HEK293 (cell line): ENCODE measurements around the gene GPRASP3.
"Not testable (repeated sequence)": the region's sequence is repeated elsewhere in the genome, so short reads cannot be mapped to it uniquely, and the experiment has no call there.

Experiments used
- CTCF ChIA-PET: fragments of 350-600 bp; formaldehyde crosslinking; extraction: SDS; loops from one replicate; lab custom pipeline; 2021; ENCODE audit warnings: antibody characterized with exemption; lab: Yijun Ruan, JAX
- POLR2A ChIA-PET: fragments of 300-600 bp; formaldehyde crosslinking; extraction: SDS; loops from one replicate; lab custom pipeline; 2020; ENCODE audit warnings: antibody characterized with exemption, inconsistent platforms; lab: Yijun Ruan, JAX
- H3K27ac ChIP-seq: fragments of 200-500 bp; sonication (Bioruptor generic); 2 replicates; pipeline ENCODE4 v1.5.1; 2014; ENCODE audit warnings: low read depth, low read length, control low read depth, inconsistent platforms; ENCODE audit errors: extremely low read depth
- H3K36me3 ChIP-seq, 2 experiments: fragments of 200-500 bp in 1 of 2; sonication (Bioruptor generic) in 1 of 2; 1 replicate in 1 of 2; 2 replicates in 1 of 2; pipeline ENCODE4 v1.5.1; 2014 to 2017; ENCODE audit warnings: inconsistent platforms in 2 of 2, low read length in 2 of 2; ENCODE audit not compliant: control insufficient read depth in 2 of 2, insufficient read depth in 1 of 2
- H3K4me1 ChIP-seq: fragments of 200-500 bp; sonication (Bioruptor generic); 2 replicates; pipeline ENCODE4 v1.5.1; 2014; ENCODE audit warnings: mild to moderate bottlenecking, low read length, inconsistent platforms; ENCODE audit not compliant: control insufficient read depth, insufficient read depth
- H3K4me3 ChIP-seq: 2 replicates; pipeline ENCODE4 v1.5.1; 2011; ENCODE audit warnings: low read depth, mild to moderate bottlenecking, control low read depth, low read length, moderate library complexity
- H3K9me3 ChIP-seq: fragments of 200-500 bp; sonication (Bioruptor generic); 2 replicates; pipeline ENCODE4 v1.5.1; 2014; ENCODE audit warnings: low read depth, low read length, inconsistent platforms; ENCODE audit not compliant: control insufficient read depth, insufficient read depth
- AEBP2 ChIP-seq: fragments of 450-650 bp; formaldehyde crosslinking; IDR thresholded peaks from 2 replicates; pipeline ENCODE4 v1.5.1; 2016; ENCODE audit warnings: missing biosample characterization, missing genetic modification characterization, borderline replicate concordance
- REST ChIP-seq: fragments of 450-650 bp; formaldehyde crosslinking; IDR thresholded peaks from 2 replicates; pipeline ENCODE4 v1.5.1; 2016; ENCODE audit warnings: missing biosample characterization, missing genetic modification characterization
- ZBTB11 ChIP-seq: fragments of 450-650 bp; formaldehyde crosslinking; conservative IDR thresholded peaks from 2 replicates; pipeline ENCODE4 v1.5.1; 2016; ENCODE audit warnings: low read depth, missing biosample characterization, missing genetic modification characterization
- ZBTB8A ChIP-seq: fragments of 450-650 bp; formaldehyde crosslinking; IDR thresholded peaks from 2 replicates; pipeline ENCODE4 v1.5.1; 2016; ENCODE audit warnings: missing biosample characterization, missing genetic modification characterization
- ZNF140 ChIP-seq: fragments of 450-650 bp; formaldehyde crosslinking; IDR thresholded peaks from 2 replicates; pipeline ENCODE4 v1.5.1; 2016; ENCODE audit warnings: missing biosample characterization, missing genetic modification characterization
- ZNF202 ChIP-seq: fragments of 450-650 bp; formaldehyde crosslinking; IDR thresholded peaks from 2 replicates; pipeline ENCODE4 v1.5.1; 2016; ENCODE audit warnings: missing biosample characterization, missing genetic modification characterization, borderline replicate concordance
- ZNF266 ChIP-seq: fragments of 450-650 bp; formaldehyde crosslinking; IDR thresholded peaks from 2 replicates; pipeline ENCODE4 v1.5.1; 2016; ENCODE audit warnings: missing biosample characterization, missing genetic modification characterization, low read depth
- ZNF394 ChIP-seq: fragments of 450-650 bp; formaldehyde crosslinking; IDR thresholded peaks from 2 replicates; pipeline ENCODE4 v1.5.1; 2016; ENCODE audit warnings: missing biosample characterization, missing genetic modification characterization, mild to moderate bottlenecking, moderate library complexity, borderline replicate concordance
- ZNF426 ChIP-seq: fragments of 450-650 bp; formaldehyde crosslinking; IDR thresholded peaks from 2 replicates; pipeline ENCODE4 v1.5.1; 2017; ENCODE audit warnings: missing biosample characterization, missing genetic modification characterization, mild to moderate bottlenecking, inconsistent platforms, moderate library complexity
- ZNF433 ChIP-seq: fragments of 450-650 bp; formaldehyde crosslinking; IDR thresholded peaks from 2 replicates; pipeline ENCODE4 v1.5.1; 2016; ENCODE audit warnings: missing biosample characterization, missing genetic modification characterization, low read depth
- ZNF510 ChIP-seq: fragments of 450-650 bp; formaldehyde crosslinking; IDR thresholded peaks from 2 replicates; pipeline ENCODE4 v1.5.1; 2018; ENCODE audit warnings: mild to moderate bottlenecking, missing genetic modification characterization, missing biosample characterization; ENCODE audit not compliant: insufficient replicate concordance
- ZNF518A ChIP-seq: fragments of 450-650 bp; formaldehyde crosslinking; conservative IDR thresholded peaks from 2 replicates; pipeline ENCODE4 v1.5.1; 2016; ENCODE audit warnings: low read depth, missing biosample characterization, missing genetic modification characterization
- ZNF555 ChIP-seq: fragments of 450-650 bp; formaldehyde crosslinking; conservative IDR thresholded peaks from 2 replicates; pipeline ENCODE4 v1.5.1; 2017; ENCODE audit warnings: missing biosample characterization, mild to moderate bottlenecking, missing genetic modification characterization, inconsistent platforms
- ZNF560 ChIP-seq: fragments of 450-650 bp; formaldehyde crosslinking; IDR thresholded peaks from 2 replicates; pipeline ENCODE4 v1.5.1; 2017; ENCODE audit warnings: missing biosample characterization, missing genetic modification characterization, borderline replicate concordance
- ZNF623 ChIP-seq: fragments of 450-650 bp; formaldehyde crosslinking; IDR thresholded peaks from 2 replicates; pipeline ENCODE4 v1.5.1; 2016; ENCODE audit warnings: missing biosample characterization, missing genetic modification characterization
- ZNF654 ChIP-seq: fragments of 450-650 bp; formaldehyde crosslinking; IDR thresholded peaks from 2 replicates; pipeline ENCODE4 v1.5.1; 2016; ENCODE audit warnings: low read depth, missing biosample characterization, missing genetic modification characterization

The GPRASP3 gene

GRCh38 chrX:102677479-102677878 lies 43.1 kb upstream of the GPRASP3 start:
- CTCF ChIA-PET, H3K9me3 ChIP-seq, H3K4me1 ChIP-seq, POLR2A ChIA-PET, H3K4me3 ChIP-seq, H3K27ac ChIP-seq, H3K36me3 ChIP-seq: not testable (repeated sequence)
- TF ChIP-seq AEBP2 (tag by site-specific recombination) (0 out of 2 replicates have a peak, but pooled peaks have one; percentile 46), REST (tag by site-specific recombination) (peak; percentile 26; the same call in 1 of the 2 replicates), ZBTB11 (tag by site-specific recombination) (peak; percentile 64), ZNF433 (tag by site-specific recombination) (0 out of 2 replicates have a peak, but pooled peaks have one; percentile 20), ZNF518A (tag by site-specific recombination) (peak; percentile 72; the same call in 1 of the 2 replicates), ZNF654 (tag by site-specific recombination) (peak; percentile 34), ZNF394 (peak; percentile 74; the same call in 1 of the 2 replicates), ZNF555 (tag by site-specific recombination) (peak; percentile 72), ZNF202 (tag by site-specific recombination) (peak; percentile 46; the same call in 1 of the 2 replicates), ZBTB8A (tag by site-specific recombination) (peak; percentile 25; the same call in 1 of the 2 replicates), ZNF266 (tag by site-specific recombination) (peak; percentile 32; the same call in 1 of the 2 replicates), ZNF426 (tag by site-specific recombination) (peak; percentile 48), ZNF560 (0 out of 2 replicates have a peak, but pooled peaks have one; percentile 53), ZNF140 (tag by site-specific recombination) (peak; percentile 55; the same call in 1 of the 2 replicates), ZNF623 (peak; percentile 40; the same call in 1 of the 2 replicates), ZNF510 (tag by site-specific recombination) (peak; percentile 44)
